Coronary artery (tissue), 2 donors: ENCODE data around the gene STXBP4.
"Not testable (repeated sequence)": the region's sequence is repeated elsewhere in the genome, so short reads cannot be mapped to it uniquely, and the experiment has no call there.

Experiments used
- DNase-seq: peaks from one replicate; pipeline ENCODE4 v3.0.0-alpha.2; 2017; ENCODE audit warnings: low spot score
- H3K27ac ChIP-seq, 2 donors: fragments of 200-600 bp; sonication (generic); one replicate each; pipeline ENCODE4 v1.5.1; 2016 to 2019
- H3K4me3 ChIP-seq: fragments of 200-600 bp; sonication (generic); 2 replicates; pipeline ENCODE4 v1.5.1; 2016; ENCODE audit warnings: mild to moderate bottlenecking, moderate library complexity
- CTCF ChIP-seq: fragments of 200-600 bp; sonication (generic); IDR thresholded peaks from one replicate; pipeline ENCODE4 v1.5.1; 2019; ENCODE audit warnings: antibody characterized with exemption

Gene STXBP4

GRCh38 chr17:55072898-55073297 lies 104.3 kb downstream of the STXBP4 start:
- no peak for DNase-seq
- H3K27ac ChIP-seq: no peak overlapping the region
- no peak for TF ChIP-seq CTCF
- H3K4me3 ChIP-seq: no peak overlapping the region

DNA sequence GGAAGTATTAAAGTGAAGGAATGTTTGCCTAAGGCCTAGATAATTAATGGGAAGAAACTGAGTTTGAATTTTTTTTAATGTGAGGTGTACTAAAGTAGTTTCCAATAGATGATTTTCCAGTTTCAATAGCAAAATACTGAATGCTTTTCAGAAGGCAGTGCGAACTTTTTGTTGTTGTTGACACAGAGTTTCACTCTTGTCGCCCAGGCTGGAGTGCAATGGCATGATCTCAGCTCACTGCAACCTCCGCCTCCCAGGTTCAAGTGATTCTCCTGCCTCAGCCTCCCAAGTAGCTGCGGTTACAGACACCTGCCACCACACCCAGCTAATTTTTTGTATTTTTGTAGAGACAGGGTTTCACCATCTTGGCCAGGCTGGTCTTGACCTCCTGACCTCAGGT lies 104.9 kb downstream of the STXBP4 start:
- not testable (repeated sequence) for DNase-seq, H3K4me3 ChIP-seq, H3K27ac ChIP-seq

DNA sequence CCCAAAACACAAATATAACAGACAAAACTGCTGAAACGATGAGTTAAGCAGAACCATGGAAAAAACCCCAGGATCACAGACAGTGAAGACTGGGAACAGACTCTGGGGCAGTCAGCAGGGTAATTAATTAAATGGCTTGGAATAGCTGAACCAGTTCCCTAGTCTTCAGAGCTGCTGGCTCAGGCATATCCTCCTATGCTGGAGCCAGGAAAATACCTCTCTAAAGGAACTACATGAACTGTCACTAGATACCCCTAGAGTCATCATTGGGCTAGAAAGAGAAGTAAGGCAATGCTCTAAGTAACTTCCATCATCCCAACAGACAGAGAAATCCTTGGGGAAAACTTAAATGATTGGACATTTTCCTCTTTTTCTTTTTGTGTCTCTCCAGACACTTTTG lies 113.0 kb downstream of the STXBP4 start:
- no peak for DNase-seq
- no peak for TF ChIP-seq CTCF
- H3K27ac ChIP-seq: no peak overlapping the region
- H3K4me3 ChIP-seq: no peak overlapping the region

GRCh38 chr17:55086635-55087058 lies 118.1 kb downstream of the STXBP4 start:
- no peak for DNase-seq
- Histone ChIP-seq H3K27ac (no peak overlapping the region), H3K4me3 (no peak overlapping the region)
- no peak for TF ChIP-seq CTCF

- no peak for TF ChIP-seq CTCF
- H3K4me3 ChIP-seq: no peak overlapping the region
- DNase-seq: no peak
- H3K27ac ChIP-seq: no peak overlapping the region
These were observed 120.7 kb downstream of the STXBP4 start for GRCh38 chr17:55089256-55089655.

- no peak overlapping the region for H3K27ac ChIP-seq
- DNase-seq: no peak
- TF ChIP-seq CTCF: no peak
- no peak overlapping the region for H3K4me3 ChIP-seq
These were observed 121.5 kb downstream of the STXBP4 start for GRCh38 chr17:55090079-55090492.

DNA sequence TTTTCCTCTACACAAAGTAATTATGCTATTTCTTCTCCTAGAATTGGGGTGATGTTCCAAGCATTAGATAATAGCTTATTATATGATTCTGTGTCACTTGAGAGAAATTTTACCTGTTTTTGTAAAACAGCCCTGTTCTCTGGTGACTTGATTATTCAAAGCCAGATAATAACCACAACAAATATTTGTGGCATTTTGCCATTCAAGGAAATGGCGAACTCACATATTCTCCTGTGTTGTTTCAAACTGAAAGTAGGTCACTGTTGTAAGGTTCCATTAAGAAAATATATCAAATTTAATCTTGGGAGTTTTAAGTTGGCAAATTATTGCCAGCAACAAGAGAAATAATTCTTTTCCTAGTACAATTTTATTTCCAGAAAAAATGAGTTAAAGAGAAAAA lies 124.8 kb downstream of the STXBP4 start:
- no peak for TF ChIP-seq CTCF
- Histone ChIP-seq H3K27ac (no peak overlapping the region), H3K4me3 (no peak overlapping the region)
- no peak for DNase-seq

- TF ChIP-seq CTCF: no peak
- Histone ChIP-seq H3K27ac (no peak overlapping the region), H3K4me3 (no peak overlapping the region)
- DNase-seq: no peak
These were observed 130.2 kb downstream of the STXBP4 start for GRCh38 chr17:55098765-55099164.
